Stomach (tissue), 9 donors: ENCODE results near the gene NEDD4L. TPM values are rescaled to one million over a fixed set of nuclear protein-coding genes. Genes with fewer than 3 reads are reported as not detected.

Experiments used
- DNase-seq, 2 donors: peaks; one replicate each; pipeline versions ENCODE4 v3.0.0 to v3.0.0-alpha.2; 2013 to 2019
- H3K27ac ChIP-seq, 5 donors: fragments of 200-600 bp in 4 of 5; sonication (generic) in 4 of 5; one replicate each; pipeline ENCODE4 v1.5.1; 2013 to 2019; ENCODE audit warnings: mild to moderate bottlenecking in 1 of 5, moderate library complexity in 1 of 5
- H3K27me3 ChIP-seq, 3 donors: fragments of 200-600 bp; sonication (generic); one replicate each; pipeline ENCODE4 v1.5.1; 2017 to 2019; ENCODE audit warnings: mixed run types in 1 of 3
- H3K36me3 ChIP-seq, 4 donors: fragments of 200-600 bp; sonication (generic); 1 replicate in 3 of 4; 2 replicates in 1 of 4; pipeline ENCODE4 v1.5.1; 2016 to 2019
- H3K4me1 ChIP-seq, 4 donors: fragments of 200-600 bp; sonication (generic); one replicate each; pipeline ENCODE4 v1.5.1; 2016 to 2019
- H3K4me3 ChIP-seq, 4 donors: fragments of 200-600 bp; sonication (generic) in 3 of 4; one replicate each; pipeline ENCODE4 v1.5.1; 2016 to 2019; ENCODE audit warnings: mild to moderate bottlenecking in 1 of 4
- H3K9me3 ChIP-seq, 4 donors: fragments of 200-600 bp; sonication (generic); one replicate each; pipeline ENCODE4 v1.5.1; 2016 to 2019
- CTCF ChIP-seq, 7 experiments: fragments of 450-650 bp in 4 of 7; fragments of 200-600 bp in 3 of 7; sonication (generic) in 3 of 7; IDR thresholded peaks; one replicate each; pipeline ENCODE4 v1.5.1; 2016 to 2019; ENCODE audit warnings: antibody characterized with exemption in 7 of 7, control low read depth in 2 of 7, mild to moderate bottlenecking in 1 of 7
- EP300 ChIP-seq: sonication (generic); formaldehyde crosslinking; IDR thresholded peaks from one replicate; pipeline ENCODE4 v1.6.1; 2017; ENCODE audit warnings: antibody characterized with exemption
- POLR2A ChIP-seq, 4 donors: fragments of 450-650 bp; IDR thresholded peaks; one replicate each; pipeline ENCODE4 v1.6.1; 2016; ENCODE audit warnings: antibody characterized with exemption in 4 of 4, control low read depth in 2 of 4, mild to moderate bottlenecking in 1 of 4, moderate library complexity in 1 of 4
- POLR2AphosphoS5 ChIP-seq, 3 donors: sonication (generic); formaldehyde crosslinking; IDR thresholded peaks; one replicate each; pipeline ENCODE4 v1.6.1; 2016; ENCODE audit warnings: antibody characterized with exemption in 3 of 3
- WGBS, 5 donors: extraction: QIAGEN DNeasy Blood & Tissue Kit in 3 of 5; methylation state at CpG; one replicate each; pipeline versions ENCODE4 v1.1.5 to v1.1.7; 2013 to 2018; 5-methylcytosine and 5-hydroxymethylcytosine counted together
- intact Hi-C: fragments of 100-400 bp; cut with DNase I; formaldehyde crosslinking; loops from one replicate; pipeline ENCODE4 v1.15.1; 2023; ENCODE audit warnings: low total_unique reads
- polyA plus RNA-seq, 3 donors: library from polyadenylated mRNA; stranded (reverse); fragments of 200-250 nt; gene quantifications; one replicate each; pipeline ENCODE4 v1.2.3, GENCODE V29; 2013
- total RNA-seq, 5 donors: library from RNA; depleted of rRNA; stranded (reverse); fragments of >200 nt; gene quantifications; one replicate each; pipeline versions ENCODE4 v1.1.0 to v1.2.3, GENCODE V29; 2014 to 2016
- donor health status: healthy with polysubstance abuse.
- donor health status: Bipolar disorder and iron deficiency.
- donor health status: healthy.

Gene NEDD4L
- total and polyA plus RNA-seq, 8 donors, result 46.1 to 315 (median 129) TPM

GRCh38 chr18:58228762-58229161, 184.7 kb downstream of the NEDD4L start:
- peak overlapping the region; percentile 68 to 93 (median 71) for H3K27ac ChIP-seq
- no peaks in the 10 kb centered on the region for H3K36me3 ChIP-seq
- WGBS, 5 donors, result 50 to 75% (median 59%) methylated on average over 7 of the region's 7 CpGs
- peak in 1 of 2 donors; percentile 17 for DNase-seq
- H3K4me1 ChIP-seq, result peaks cover 46 to 97% (median 78%) of the 10 kb centered on the region in 4 donors
- H3K4me3 ChIP-seq, result no peak overlapping the region
- intact Hi-C loops, result no loop called here
- TF ChIP-seq CTCF (IDR thresholded peaks at IDR 0.05) (no peak), EP300 (no peak), POLR2A (IDR thresholded peaks at IDR 0.05) (no peak), POLR2AphosphoS5 (IDR thresholded peaks at IDR 0.05) (no peak)
- H3K27me3 ChIP-seq, result no peaks in the 10 kb centered on the region
- H3K9me3 ChIP-seq, result no peaks in the 10 kb centered on the region

GRCh38 chr18:58229162-58229561, 185.1 kb downstream of the NEDD4L start:
- Histone ChIP-seq H3K4me1 (peaks cover 47 to 97% (median 78%) of the 10 kb centered on the region in 4 donors), H3K4me3 (no peak overlapping the region), H3K27ac (peak overlapping the region; percentile 58 to 93 (median 69)), H3K9me3 (no peaks in the 10 kb centered on the region), H3K27me3 (no peaks in the 10 kb centered on the region), H3K36me3 (no peaks in the 10 kb centered on the region)
- intact Hi-C loops, result no loop called here
- no peak for TF ChIP-seq EP300
- TF ChIP-seq POLR2A (IDR thresholded peaks at IDR 0.05), result no peak
- TF ChIP-seq CTCF (IDR thresholded peaks at IDR 0.05), result no peak
- no peak for TF ChIP-seq POLR2AphosphoS5 (IDR thresholded peaks at IDR 0.05)
- WGBS, 5 donors, result 43 to 75% (median 61%) methylated on average over 5 of the region's 5 CpGs
- DNase-seq, result no peak

GRCh38 chr18:58230438-58231179, 186.6 kb downstream of the NEDD4L start:
- Histone ChIP-seq H3K4me3 (no peak overlapping the region), H3K27ac (peak overlapping the region; percentile 67 to 93 (median 72)), H3K9me3 (no peaks in the 10 kb centered on the region), H3K27me3 (no peaks in the 10 kb centered on the region), H3K36me3 (no peaks in the 10 kb centered on the region), H3K4me1 (peaks cover 52 to 98% (median 78%) of the 10 kb centered on the region in 4 donors)
- intact Hi-C loops, result no loop called here
- TF ChIP-seq POLR2A (IDR thresholded peaks at IDR 0.05), result no peak
- TF ChIP-seq POLR2AphosphoS5 (IDR thresholded peaks at IDR 0.05), result no peak
- TF ChIP-seq CTCF (IDR thresholded peaks at IDR 0.05), result no peak
- peak; percentile 55 to 56 for DNase-seq
- WGBS, 5 donors, result 28 to 61% (median 42%) methylated on average over 8 of the region's 8 CpGs

GRCh38 chr18:58231930-58232329, 187.9 kb downstream of the NEDD4L start:
- Histone ChIP-seq H3K36me3 (no peaks in the 10 kb centered on the region), H3K27ac (peak overlapping the region; percentile 67 to 93 (median 72)), H3K9me3 (no peaks in the 10 kb centered on the region), H3K4me3 (no peak overlapping the region), H3K4me1 (peaks cover 43 to 91% (median 75%) of the 10 kb centered on the region in 4 donors), H3K27me3 (no peaks in the 10 kb centered on the region)
- DNase-seq, result peak; percentile 46 to 80
- WGBS, 5 donors, result 21 to 46% (median 42%) methylated on average over 2 of the region's 2 CpGs
- no peak for TF ChIP-seq POLR2A (IDR thresholded peaks at IDR 0.05)
- peak in 4 of 7 experiments; percentile 24 to 63 (median 37) for TF ChIP-seq CTCF (IDR thresholded peaks at IDR 0.05)
- intact Hi-C loops, result no loop called here
